GM04503 (cell line): ENCODE results near the gene PLXNA4.
"Not testable (repeated sequence)": the region's sequence is repeated elsewhere in the genome, so short reads cannot be mapped to it uniquely, and the experiment has no call there.

Experiments
- DNase-seq: peaks from one replicate; pipeline ENCODE4 v3.0.0-alpha.2; 2012; ENCODE audit warnings: low read depth

Gene PLXNA4

GRCh38 chr7:132392713-132393112 lies 183.6 kb downstream of the PLXNA4 start:
- DNase-seq: no peak

- peak; percentile 57 for DNase-seq
Observed at GRCh38 chr7:132390705-132391104, 185.6 kb downstream of the PLXNA4 start.

GRCh38 chr7:132390049-132390448 lies 186.2 kb downstream of the PLXNA4 start:
- DNase-seq: not testable (repeated sequence)

GRCh38 chr7:132388688-132389087 lies 187.6 kb downstream of the PLXNA4 start:
- DNase-seq: no peak

GRCh38 chr7:132387596-132387995 lies 188.7 kb downstream of the PLXNA4 start:
- no peak for DNase-seq

- DNase-seq: no peak
Observed at GRCh38 chr7:132386201-132386681, 190.0 kb downstream of the PLXNA4 start.

- DNase-seq: no peak
Observed at GRCh38 chr7:132383962-132384361, 192.3 kb downstream of the PLXNA4 start.

GRCh38 chr7:132381742-132382472 lies 194.4 kb downstream of the PLXNA4 start:
- DNase-seq: no peak

- DNase-seq: peak; percentile 68
Observed at GRCh38 chr7:132380059-132380458, 196.2 kb downstream of the PLXNA4 start.

- DNase-seq: no peak
Observed at GRCh38 chr7:132379292-132379691, 197.0 kb downstream of the PLXNA4 start.

- DNase-seq: no peak
Observed at GRCh38 chr7:132377703-132378584, 198.3 kb downstream of the PLXNA4 start.

GRCh38 chr7:132377015-132377414 lies 199.3 kb downstream of the PLXNA4 start:
- no peak for DNase-seq

- no peak for DNase-seq
Observed at GRCh38 chr7:132376361-132377013, 199.8 kb downstream of the PLXNA4 start.

GRCh38 chr7:132373879-132374278 lies 202.4 kb downstream of the PLXNA4 start:
- DNase-seq: no peak

GRCh38 chr7:132373041-132373440 lies 203.2 kb downstream of the PLXNA4 start:
- no peak for DNase-seq

- no peak for DNase-seq
Observed at GRCh38 chr7:132371948-132372347, 204.3 kb downstream of the PLXNA4 start.

GRCh38 chr7:132368246-132368900 lies 207.9 kb downstream of the PLXNA4 start:
- DNase-seq: no peak

GRCh38 chr7:132367795-132368194 lies 208.5 kb downstream of the PLXNA4 start:
- DNase-seq: no peak

GRCh38 chr7:132367004-132367403 lies 209.3 kb downstream of the PLXNA4 start:
- no peak for DNase-seq

- DNase-seq: no peak
Observed at GRCh38 chr7:132364226-132364625, 212.0 kb downstream of the PLXNA4 start.

GRCh38 chr7:132362059-132362458 lies 214.2 kb downstream of the PLXNA4 start:
- DNase-seq: no peak

- no peak for DNase-seq
Observed at GRCh38 chr7:132361146-132361545, 215.1 kb downstream of the PLXNA4 start.
